HFFc6 (cell line): ENCODE data around the gene TMED7. TPM values are rescaled to one million over a fixed set of nuclear protein-coding genes. Genes with fewer than 3 reads are reported as not detected.

Source experiments
- DNase-seq: peaks from one replicate; pipeline ENCODE4 v3.0.0-alpha.2; 2018
- H3K27ac Mint-ChIP-seq: 2 replicates; pipeline ENCODE4 v1.8.0; 2020; ENCODE audit warnings: mild to moderate bottlenecking, mixed read lengths
- H3K27me3 Mint-ChIP-seq: 2 replicates; pipeline ENCODE4 v1.8.0; 2021; ENCODE audit warnings: mild to moderate bottlenecking, moderate library complexity, mixed read lengths; ENCODE audit not compliant: insufficient read depth
- H3K36me3 Mint-ChIP-seq: 2 replicates; pipeline ENCODE4 v1.8.0; 2021; ENCODE audit warnings: low read depth, mixed read lengths
- H3K4me1 Mint-ChIP-seq: 2 replicates; pipeline ENCODE4 v1.8.0; 2020; ENCODE audit warnings: low read depth, mixed read lengths
- H3K4me3 Mint-ChIP-seq: 2 replicates; pipeline ENCODE4 v1.8.0; 2020; ENCODE audit warnings: mild to moderate bottlenecking, moderate library complexity, mixed read lengths
- H3K9me3 Mint-ChIP-seq: 2 replicates; pipeline ENCODE4 v1.8.0; 2020; ENCODE audit warnings: mild to moderate bottlenecking, mixed read lengths
- total RNA-seq, 6 experiments: library from RNA; stranded (reverse); fragmentation: NEBNext Ultra II Directional; extraction: Animal tissue kit (Norgen Biotek cat#: 25700); gene quantifications; 2 replicates in 1 of 6; 3 replicates in 5 of 6; pipeline ENCODE4 v1.2.3, GENCODE V29; 2021
- TF ChIP-seq, protein P1 (sequence below): fragments of 200-600 bp; sonication (generic); IDR thresholded peaks from 2 replicates; pipeline ENCODE4 v1.5.0; 2021; ENCODE audit warnings: antibody characterized with exemption, mild to moderate bottlenecking

The TMED7 gene
- total RNA-seq, 6 experiments from 2014 or later, result 162 to 194 (median 175) TPM

- peaks cover 64% of the 10 kb centered on the region for H3K36me3 Mint-ChIP-seq
- no peaks in the 10 kb centered on the region; the same call in 1 of the 2 replicates for H3K27me3 Mint-ChIP-seq
- H3K4me1 Mint-ChIP-seq, result peaks cover 62% of the 10 kb centered on the region
- H3K9me3 Mint-ChIP-seq, result peaks cover 14% of the 10 kb centered on the region
- DNase-seq, result no peak
- TF ChIP-seq, protein P1, sequence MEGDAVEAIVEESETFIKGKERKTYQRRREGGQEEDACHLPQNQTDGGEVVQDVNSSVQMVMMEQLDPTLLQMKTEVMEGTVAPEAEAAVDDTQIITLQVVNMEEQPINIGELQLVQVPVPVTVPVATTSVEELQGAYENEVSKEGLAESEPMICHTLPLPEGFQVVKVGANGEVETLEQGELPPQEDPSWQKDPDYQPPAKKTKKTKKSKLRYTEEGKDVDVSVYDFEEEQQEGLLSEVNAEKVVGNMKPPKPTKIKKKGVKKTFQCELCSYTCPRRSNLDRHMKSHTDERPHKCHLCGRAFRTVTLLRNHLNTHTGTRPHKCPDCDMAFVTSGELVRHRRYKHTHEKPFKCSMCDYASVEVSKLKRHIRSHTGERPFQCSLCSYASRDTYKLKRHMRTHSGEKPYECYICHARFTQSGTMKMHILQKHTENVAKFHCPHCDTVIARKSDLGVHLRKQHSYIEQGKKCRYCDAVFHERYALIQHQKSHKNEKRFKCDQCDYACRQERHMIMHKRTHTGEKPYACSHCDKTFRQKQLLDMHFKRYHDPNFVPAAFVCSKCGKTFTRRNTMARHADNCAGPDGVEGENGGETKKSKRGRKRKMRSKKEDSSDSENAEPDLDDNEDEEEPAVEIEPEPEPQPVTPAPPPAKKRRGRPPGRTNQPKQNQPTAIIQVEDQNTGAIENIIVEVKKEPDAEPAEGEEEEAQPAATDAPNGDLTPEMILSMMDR, result no peak
- no peak overlapping the region for H3K4me3 Mint-ChIP-seq
- H3K27ac Mint-ChIP-seq, result peak overlapping the region; percentile 56
Observed at GRCh38 chr5:115579216-115579615, 46.6 kb downstream of the TMED7 start.

DNA sequence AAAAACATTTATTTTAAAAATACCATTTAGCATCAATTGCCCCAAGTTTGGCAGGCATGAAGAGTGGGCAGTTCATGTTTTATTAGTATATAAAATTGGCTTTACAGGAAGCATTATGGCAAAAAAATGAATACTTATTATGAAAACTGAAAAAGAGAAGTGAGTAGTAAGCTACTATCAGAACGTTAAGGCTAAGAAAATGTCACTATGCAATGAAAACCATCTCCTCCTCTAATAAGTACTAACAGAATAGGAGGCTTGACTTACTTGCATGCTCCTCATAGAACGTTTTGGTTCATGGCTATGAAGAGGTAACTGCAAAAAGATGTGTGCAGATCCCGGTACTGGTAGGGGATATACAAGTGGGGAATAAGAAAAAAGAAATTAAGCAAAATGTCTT, 47.2 kb downstream of the TMED7 start:
- Mint-ChIP-seq H3K27ac (no peak overlapping the region), H3K9me3 (peaks cover 14% of the 10 kb centered on the region), H3K36me3 (peaks cover 63% of the 10 kb centered on the region), H3K4me1 (peaks cover 68% of the 10 kb centered on the region), H3K27me3 (no peaks in the 10 kb centered on the region; the same call in 1 of the 2 replicates), H3K4me3 (no peak overlapping the region)
- DNase-seq, result no peak
- TF ChIP-seq, protein P1, result no peak

GRCh38 chr5:115577741-115578140, 48.1 kb downstream of the TMED7 start:
- no peak overlapping the region for H3K27ac Mint-ChIP-seq
- H3K4me1 Mint-ChIP-seq, result peaks cover 77% of the 10 kb centered on the region
- H3K36me3 Mint-ChIP-seq, result peaks cover 60% of the 10 kb centered on the region
- H3K4me3 Mint-ChIP-seq, result no peak overlapping the region
- H3K27me3 Mint-ChIP-seq, result no peaks in the 10 kb centered on the region; the same call in 1 of the 2 replicates
- TF ChIP-seq, protein P1, result no peak
- DNase-seq, result no peak
- peaks cover 14% of the 10 kb centered on the region for H3K9me3 Mint-ChIP-seq

DNA sequence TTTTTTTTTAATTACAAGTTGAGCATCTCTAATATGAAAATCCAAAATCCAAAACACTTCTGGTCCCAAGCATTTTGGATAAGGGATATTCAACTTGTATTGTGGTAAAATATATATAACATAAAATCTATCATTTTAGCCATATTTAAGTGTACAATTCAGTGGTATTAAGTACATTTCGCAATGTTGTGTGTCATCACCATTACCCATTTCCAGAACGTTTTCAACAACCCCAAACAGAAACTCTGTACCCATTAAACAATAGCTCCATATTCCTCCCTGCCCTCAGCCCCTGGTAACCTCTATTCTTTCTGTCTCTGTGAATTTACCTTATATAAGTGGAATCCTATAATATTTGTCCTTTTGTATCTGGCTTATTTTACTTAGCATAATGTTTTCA, 48.5 kb downstream of the TMED7 start:
- TF ChIP-seq, protein P1, result no peak
- Mint-ChIP-seq H3K9me3 (peaks cover 14% of the 10 kb centered on the region), H3K4me1 (peaks cover 81% of the 10 kb centered on the region), H3K27ac (no peak overlapping the region), H3K36me3 (peaks cover 64% of the 10 kb centered on the region), H3K27me3 (no peaks in the 10 kb centered on the region; the same call in 1 of the 2 replicates), H3K4me3 (no peak overlapping the region)
- no peak for DNase-seq

- Mint-ChIP-seq H3K27ac (peak overlapping the region; percentile 74), H3K27me3 (no peaks in the 10 kb centered on the region), H3K4me3 (peak overlapping the region; percentile 7), H3K36me3 (peaks cover 54% of the 10 kb centered on the region), H3K4me1 (peaks cover 72% of the 10 kb centered on the region), H3K9me3 (peaks cover 14% of the 10 kb centered on the region)
- TF ChIP-seq, protein P1, result no peak
- peak; percentile 68 for DNase-seq
Observed at GRCh38 chr5:115575167-115576070, 50.4 kb downstream of the TMED7 start.
